Stimulated activated CD8-positive, alpha-beta memory T cell treated with anti-CD3 and anti-CD28 coated beads, Interleukin-7, amount 100 ng/mL, for 24 hours (primary cell): Measurements from ENCODE around the gene SMAD7.

Source experiments
- DNase-seq: peaks from one replicate; pipeline ENCODE4 v3.0.0-alpha.2; 2020; ENCODE audit warnings: low read depth

Gene SMAD7

GRCh38 chr18:48986851-48987761 is 36.3 kb upstream of the SMAD7 start:
- DNase-seq: no peak

- no peak for DNase-seq
These were observed 34.4 kb upstream of the SMAD7 start for GRCh38 chr18:48985161-48985560.

- no peak for DNase-seq
These were observed 33.1 kb upstream of the SMAD7 start for GRCh38 chr18:48983793-48984437.

GRCh38 chr18:48982266-48982665 is 31.5 kb upstream of the SMAD7 start:
- no peak for DNase-seq

- no peak for DNase-seq
These were observed 29.5 kb upstream of the SMAD7 start for GRCh38 chr18:48979944-48980890.

GRCh38 chr18:48977914-48978313 is 27.1 kb upstream of the SMAD7 start:
- no peak for DNase-seq

GRCh38 chr18:48975817-48976649 is 25.3 kb upstream of the SMAD7 start:
- no peak for DNase-seq

GRCh38 chr18:48975120-48975816 is 24.5 kb upstream of the SMAD7 start:
- no peak for DNase-seq

- no peak for DNase-seq
These were observed 23.7 kb upstream of the SMAD7 start for GRCh38 chr18:48974304-48975119.

- DNase-seq: no peak
These were observed 23.0 kb upstream of the SMAD7 start for GRCh38 chr18:48973731-48974130.

GRCh38 chr18:48968412-48969215 is 17.8 kb upstream of the SMAD7 start:
- DNase-seq: no peak

GRCh38 chr18:48967545-48967944 is 16.8 kb upstream of the SMAD7 start:
- no peak for DNase-seq

GRCh38 chr18:48966523-48966922 is 15.8 kb upstream of the SMAD7 start:
- DNase-seq: no peak

- DNase-seq: no peak
These were observed 13.1 kb upstream of the SMAD7 start for GRCh38 chr18:48963586-48964470.

GRCh38 chr18:48962994-48963561 is 12.3 kb upstream of the SMAD7 start:
- no peak for DNase-seq

GRCh38 chr18:48962252-48962993 is 11.7 kb upstream of the SMAD7 start:
- DNase-seq: no peak

GRCh38 chr18:48961547-48961946 is 10.8 kb upstream of the SMAD7 start:
- no peak for DNase-seq
